Measurements from ENCODE around the gene NETO1.

DNA sequence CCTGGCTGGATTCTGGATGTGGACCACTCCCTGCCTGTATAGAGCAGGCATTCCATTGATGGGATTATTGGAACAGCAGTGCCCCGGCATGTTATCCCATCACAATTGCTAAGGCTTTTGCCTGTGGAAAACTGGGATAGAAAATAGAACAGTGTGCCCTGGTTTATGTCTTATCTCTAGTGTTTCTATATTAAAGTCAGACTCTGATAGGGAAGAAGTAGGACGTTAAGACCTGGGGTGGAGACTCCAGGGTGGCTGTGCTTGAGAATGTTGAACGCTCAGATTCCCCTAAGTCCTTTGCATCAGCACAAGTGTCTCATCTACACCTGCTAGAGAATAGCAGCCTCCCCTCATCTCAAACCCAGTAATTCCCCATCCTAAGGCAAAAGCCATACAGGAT, 10.8 kb upstream of the NETO1 start:
- TF ChIP-seq POLR2A (IDR thresholded peaks at IDR 0.05) (no peak), POLR2AphosphoS5 (IDR thresholded peaks at IDR 0.05) (no peak), EP300 (IDR thresholded peaks at IDR 0.05) (no peak)
- TF ChIP-seq, protein P1, sequence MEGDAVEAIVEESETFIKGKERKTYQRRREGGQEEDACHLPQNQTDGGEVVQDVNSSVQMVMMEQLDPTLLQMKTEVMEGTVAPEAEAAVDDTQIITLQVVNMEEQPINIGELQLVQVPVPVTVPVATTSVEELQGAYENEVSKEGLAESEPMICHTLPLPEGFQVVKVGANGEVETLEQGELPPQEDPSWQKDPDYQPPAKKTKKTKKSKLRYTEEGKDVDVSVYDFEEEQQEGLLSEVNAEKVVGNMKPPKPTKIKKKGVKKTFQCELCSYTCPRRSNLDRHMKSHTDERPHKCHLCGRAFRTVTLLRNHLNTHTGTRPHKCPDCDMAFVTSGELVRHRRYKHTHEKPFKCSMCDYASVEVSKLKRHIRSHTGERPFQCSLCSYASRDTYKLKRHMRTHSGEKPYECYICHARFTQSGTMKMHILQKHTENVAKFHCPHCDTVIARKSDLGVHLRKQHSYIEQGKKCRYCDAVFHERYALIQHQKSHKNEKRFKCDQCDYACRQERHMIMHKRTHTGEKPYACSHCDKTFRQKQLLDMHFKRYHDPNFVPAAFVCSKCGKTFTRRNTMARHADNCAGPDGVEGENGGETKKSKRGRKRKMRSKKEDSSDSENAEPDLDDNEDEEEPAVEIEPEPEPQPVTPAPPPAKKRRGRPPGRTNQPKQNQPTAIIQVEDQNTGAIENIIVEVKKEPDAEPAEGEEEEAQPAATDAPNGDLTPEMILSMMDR (IDR thresholded peaks at IDR 0.05): no peak
